Upper lobe of right lung (tissue), 1 donor: ENCODE measurements around the gene EYS. TPM values are rescaled to one million over a fixed set of nuclear protein-coding genes. Genes with fewer than 3 reads are reported as not detected.
"Not testable (repeated sequence)": the region's sequence is repeated elsewhere in the genome, so short reads cannot be mapped to it uniquely, and the experiment has no call there.

Source experiments
- ATAC-seq: fragments of 200-7000 bp; cut with Tn5 transposase; one replicate; pipeline ENCODE4 v1.9.1; 2020; ENCODE audit warnings: mild to moderate bottlenecking, moderate library complexity
- DNase-seq: peaks from one replicate; pipeline ENCODE4 v3.0.0-alpha.2; 2020
- H3K27ac ChIP-seq: fragments of 200-600 bp; one replicate; pipeline ENCODE4 v1.8.0; 2022
- H3K27me3 ChIP-seq: fragments of 200-600 bp; one replicate; pipeline ENCODE4 v1.8.0; 2022; ENCODE audit warnings: mild to moderate bottlenecking
- H3K36me3 ChIP-seq: fragments of 200-600 bp; one replicate; pipeline ENCODE4 v1.8.0; 2022
- H3K4me1 ChIP-seq: fragments of 200-600 bp; one replicate; pipeline ENCODE4 v1.8.0; 2022
- H3K4me3 ChIP-seq: fragments of 200-600 bp; one replicate; pipeline ENCODE4 v1.8.0; 2022; ENCODE audit warnings: mild to moderate bottlenecking
- H3K9me3 ChIP-seq: fragments of 200-600 bp; one replicate; pipeline ENCODE4 v1.8.0; 2022
- intact Hi-C: fragments of 100-400 bp; cut with DNase I; formaldehyde crosslinking; loops from one replicate; pipeline ENCODE4 v1.11.0; 2022
- total RNA-seq: library from RNA; stranded (reverse); fragmentation: NEBNext Ultra II Directional; extraction: Animal tissue kit (Norgen Biotek cat#: 25700); gene quantifications from one replicate; pipeline ENCODE4 v1.2.1, GENCODE V29; 2021
- TF ChIP-seq, protein P1 (sequence below): fragments of 200-600 bp; IDR thresholded peaks from one replicate; pipeline ENCODE4 v1.8.0; 2022; ENCODE audit warnings: antibody characterized with exemption
- donor health status: DM: no; HTN: yes; CAD: no; lungs with severe emphysema.

The EYS gene
- total RNA-seq, 1 donor from 2014 or later: not detected

DNA sequence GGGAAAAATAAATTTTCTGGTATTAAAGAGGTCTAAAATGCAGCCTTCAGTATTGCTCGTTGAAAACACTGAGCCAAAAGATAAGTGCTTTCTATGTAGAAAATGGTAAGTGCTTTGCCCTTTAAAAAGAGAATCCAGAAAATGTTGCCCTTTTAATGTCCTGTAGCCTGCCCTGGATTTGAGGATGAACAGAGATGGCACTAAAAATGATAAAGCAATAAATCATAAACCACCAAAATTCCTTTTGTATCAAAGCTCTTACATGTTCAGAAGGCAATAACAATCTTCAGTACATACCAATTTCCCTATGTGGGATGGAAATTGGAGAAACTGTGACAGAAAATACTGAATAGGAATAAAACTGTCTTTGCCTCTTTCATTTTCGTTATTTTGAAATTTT, 1665.7 kb downstream of the EYS start:
- H3K36me3 ChIP-seq: no peaks in the 10 kb centered on the region

DNA sequence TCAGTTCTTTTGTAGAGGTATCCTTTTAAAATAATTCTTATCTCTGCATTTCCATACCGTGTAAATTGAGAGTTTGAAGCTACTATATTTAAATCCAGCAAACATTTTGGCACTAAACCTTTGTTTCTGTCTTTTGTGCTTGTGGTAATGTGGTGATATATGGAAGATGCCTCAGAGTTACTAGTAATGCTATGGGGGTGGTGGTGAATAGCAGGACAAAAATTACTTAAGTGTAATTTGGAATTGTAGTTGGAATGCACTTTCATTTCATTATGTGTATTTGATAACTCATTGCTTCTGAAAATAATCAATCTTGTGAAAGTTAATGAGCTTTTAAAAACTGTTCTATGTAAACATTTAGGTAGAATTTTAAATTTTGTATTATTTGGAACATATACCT, 1666.9 kb downstream of the EYS start:
- Histone ChIP-seq H3K27ac (no peak overlapping the region), H3K4me3 (no peak overlapping the region), H3K9me3 (no peaks in the 10 kb centered on the region), H3K36me3 (no peaks in the 10 kb centered on the region), H3K4me1 (no peaks in the 10 kb centered on the region), H3K27me3 (no peaks in the 10 kb centered on the region)
- intact Hi-C loops: no loop called here
- ATAC-seq (no peak), DNase-seq (no peak)
- TF ChIP-seq, protein P1, sequence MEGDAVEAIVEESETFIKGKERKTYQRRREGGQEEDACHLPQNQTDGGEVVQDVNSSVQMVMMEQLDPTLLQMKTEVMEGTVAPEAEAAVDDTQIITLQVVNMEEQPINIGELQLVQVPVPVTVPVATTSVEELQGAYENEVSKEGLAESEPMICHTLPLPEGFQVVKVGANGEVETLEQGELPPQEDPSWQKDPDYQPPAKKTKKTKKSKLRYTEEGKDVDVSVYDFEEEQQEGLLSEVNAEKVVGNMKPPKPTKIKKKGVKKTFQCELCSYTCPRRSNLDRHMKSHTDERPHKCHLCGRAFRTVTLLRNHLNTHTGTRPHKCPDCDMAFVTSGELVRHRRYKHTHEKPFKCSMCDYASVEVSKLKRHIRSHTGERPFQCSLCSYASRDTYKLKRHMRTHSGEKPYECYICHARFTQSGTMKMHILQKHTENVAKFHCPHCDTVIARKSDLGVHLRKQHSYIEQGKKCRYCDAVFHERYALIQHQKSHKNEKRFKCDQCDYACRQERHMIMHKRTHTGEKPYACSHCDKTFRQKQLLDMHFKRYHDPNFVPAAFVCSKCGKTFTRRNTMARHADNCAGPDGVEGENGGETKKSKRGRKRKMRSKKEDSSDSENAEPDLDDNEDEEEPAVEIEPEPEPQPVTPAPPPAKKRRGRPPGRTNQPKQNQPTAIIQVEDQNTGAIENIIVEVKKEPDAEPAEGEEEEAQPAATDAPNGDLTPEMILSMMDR: no peak

More for the DNA sequence above, 1665.7 kb downstream of the EYS start:
- H3K27me3 ChIP-seq: no peaks in the 10 kb centered on the region
- intact Hi-C loops: no loop called here
- DNase-seq (no peak), ATAC-seq (no peak)
- H3K4me3 ChIP-seq: no peak overlapping the region
- no peaks in the 10 kb centered on the region for H3K4me1 ChIP-seq
- TF ChIP-seq, protein P1: no peak
- no peak overlapping the region for H3K27ac ChIP-seq
- H3K9me3 ChIP-seq: no peaks in the 10 kb centered on the region

DNA sequence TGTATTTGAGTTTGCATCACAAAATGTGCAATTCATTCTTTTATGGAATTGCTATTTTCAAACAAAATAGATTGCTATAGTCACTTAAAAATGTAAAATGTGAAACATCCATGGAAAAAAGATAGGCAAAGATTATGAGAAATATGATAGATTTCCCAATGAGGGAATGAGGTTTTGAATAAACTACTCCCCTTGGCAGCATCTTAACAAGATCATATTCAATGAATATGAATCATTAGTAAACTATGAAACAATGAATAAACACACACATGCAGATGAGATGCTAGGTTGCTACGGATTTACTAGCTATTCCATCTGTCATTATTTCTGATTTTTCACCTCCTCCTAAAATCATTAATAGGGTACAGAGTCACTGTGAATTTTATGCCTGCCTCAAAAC, 1669.6 kb downstream of the EYS start:
- TF ChIP-seq, protein P1: no peak
- DNase-seq: no peak
- Histone ChIP-seq H3K27me3 (no peaks in the 10 kb centered on the region), H3K36me3 (no peaks in the 10 kb centered on the region), H3K4me3 (no peak overlapping the region), H3K27ac (no peak overlapping the region), H3K4me1 (no peaks in the 10 kb centered on the region), H3K9me3 (no peaks in the 10 kb centered on the region)
- ATAC-seq: no peak
- intact Hi-C loops: no loop called here

DNA sequence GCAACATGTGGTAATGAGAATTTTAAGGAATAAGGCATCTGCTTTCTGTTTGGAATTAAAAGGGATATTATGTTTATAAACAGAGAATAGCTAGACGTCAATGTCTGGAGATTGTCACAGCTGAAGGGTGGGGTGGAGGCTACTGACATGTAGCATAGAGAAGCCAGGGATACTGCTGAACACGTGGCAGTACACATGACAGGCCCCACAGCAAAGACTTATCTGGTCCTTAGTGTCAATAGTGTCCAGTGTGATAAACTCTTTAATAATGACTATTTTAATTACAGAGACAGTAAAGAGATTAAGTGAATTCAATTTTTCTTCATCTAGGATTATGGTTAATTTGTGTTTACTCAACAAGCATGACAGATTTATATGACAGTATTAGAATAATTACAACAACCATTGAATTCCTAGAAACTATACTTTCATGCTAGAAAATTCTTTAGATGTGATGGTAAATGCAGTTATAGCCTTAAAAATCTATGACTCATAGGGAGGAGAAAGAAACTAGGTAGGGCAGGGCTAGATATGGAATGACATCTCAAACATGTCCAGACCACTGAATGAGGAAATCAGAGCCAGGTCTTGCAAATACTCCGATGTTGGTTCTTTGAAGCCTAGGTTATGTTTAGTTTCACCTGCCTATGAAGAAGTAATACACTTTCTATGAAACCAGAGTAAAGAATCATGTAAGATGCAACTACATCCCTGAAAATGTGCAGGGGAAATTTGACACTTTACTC, 1671.9 kb downstream of the EYS start:
- Histone ChIP-seq H3K27me3 (no peaks in the 10 kb centered on the region), H3K4me1 (no peaks in the 10 kb centered on the region), H3K4me3 (no peak overlapping the region), H3K9me3 (no peaks in the 10 kb centered on the region), H3K36me3 (no peaks in the 10 kb centered on the region), H3K27ac (no peak overlapping the region)
- DNase-seq (no peak), ATAC-seq (no peak)
- intact Hi-C loops: no loop called here
- TF ChIP-seq, protein P1: no peak

DNA sequence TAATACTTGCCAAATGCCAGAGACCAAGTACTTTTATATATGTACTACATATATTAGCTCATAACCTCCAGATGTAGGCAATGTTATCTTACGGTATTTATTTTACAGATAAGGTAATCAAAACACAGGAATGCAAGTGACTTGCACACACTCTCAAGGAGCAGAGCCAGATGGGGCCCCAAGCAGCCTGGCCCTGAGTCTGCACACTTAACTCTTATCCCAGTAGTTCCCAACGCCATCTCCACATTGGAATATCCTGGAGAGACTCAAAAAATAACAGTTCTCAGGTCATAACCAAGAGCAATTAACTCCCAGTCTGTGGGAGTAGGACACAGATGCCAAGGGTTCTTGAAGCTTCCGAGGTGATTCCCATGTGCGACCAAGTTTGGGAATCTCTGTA, 1672.7 kb downstream of the EYS start:
- Histone ChIP-seq H3K4me1 (no peaks in the 10 kb centered on the region), H3K36me3 (no peaks in the 10 kb centered on the region), H3K4me3 (no peak overlapping the region), H3K27ac (no peak overlapping the region), H3K9me3 (no peaks in the 10 kb centered on the region), H3K27me3 (no peaks in the 10 kb centered on the region)
- intact Hi-C loops: no loop called here
- DNase-seq: no peak
- no peak for ATAC-seq
- TF ChIP-seq, protein P1: no peak

DNA sequence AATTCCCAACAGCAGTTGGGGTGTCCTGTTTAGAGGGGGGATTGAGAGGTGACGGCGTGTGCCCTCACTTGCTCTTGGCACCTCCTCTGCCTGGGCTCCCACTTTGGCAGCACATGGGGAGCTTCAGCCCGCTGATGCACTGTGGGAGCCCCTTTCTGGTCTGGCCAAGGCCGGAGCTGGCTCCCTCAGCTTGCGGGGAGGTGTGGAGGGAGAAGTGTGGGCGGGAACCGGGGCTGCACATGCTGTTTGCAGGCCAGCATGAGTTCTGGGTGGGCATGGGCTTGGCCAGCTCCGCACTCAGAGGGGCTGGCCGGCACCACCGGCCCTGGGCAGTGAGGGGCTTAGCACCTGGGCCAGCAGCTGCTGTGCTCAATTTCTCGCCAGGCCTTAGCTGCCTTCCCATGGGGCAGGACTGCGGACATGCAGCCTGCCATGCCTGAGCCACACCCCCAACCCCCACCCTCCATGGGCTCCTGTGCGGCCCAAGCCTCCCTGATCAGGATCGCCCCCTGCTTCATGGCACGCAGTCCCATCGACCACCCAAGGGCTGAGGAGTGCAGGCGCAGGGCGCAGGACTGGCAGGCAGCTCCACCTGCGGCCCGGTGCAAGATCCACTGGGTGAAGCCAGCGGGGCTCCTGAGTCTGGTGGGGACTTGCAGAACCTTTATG, 1675.9 kb downstream of the EYS start:
- peak; percentile 21 for ATAC-seq
- H3K9me3 ChIP-seq, H3K4me3 ChIP-seq, H3K27ac ChIP-seq, H3K4me1 ChIP-seq, H3K27me3 ChIP-seq, H3K36me3 ChIP-seq, intact Hi-C loops: not testable (repeated sequence)
- DNase-seq: peak; percentile 60
